ENCODE data around the gene FERMT1. TPM values are rescaled to one million over a fixed set of nuclear protein-coding genes. Genes with fewer than 3 reads are reported as not detected.

Gene FERMT1
- total and polyA plus RNA-seq, 2 of the 4 experiments (the other 2 are of a cell fraction) = 1.8 to 2.3 TPM

GRCh38 chr20:6083926-6084325 is 38.9 kb downstream of the FERMT1 start:
- H3K4me2 ChIP-seq (ENCODE audit: low read depth, low read length) = no peak overlapping the region
- no peak overlapping the region for H3K56ac ChIP-seq (ENCODE audit: extremely low read depth, insufficient read depth, low read length)
- CTCF ChIA-PET = interaction anchor here (0.6 kb wide), 1 partner anchor 67 kb away, joined by 3 read pairs; no protein-coding TSS in a partner anchor
- H4K20me1 ChIP-seq (ENCODE audit: insufficient read depth, low read length) = no peaks in the 10 kb centered on the region
- DNase-seq (no peak), ATAC-seq (ENCODE audit: low read depth) (no peak)
- intact Hi-C loops (cut with micrococcal nuclease) = no loop called here
- H3K79me1 ChIP-seq (ENCODE audit: low read depth in 1 of 2, low read length in 2 of 2) = no peaks in the 10 kb centered on the region
- TF ChIP-seq RCOR1 (IDR thresholded peaks at IDR 0.05; ENCODE audit: insufficient replicate concordance, low read length) (no peak), FOS (IDR thresholded peaks at IDR 0.05; ENCODE audit: low read depth, low read length) (no peak)
- dilution Hi-C loops (cut with HindIII; ENCODE audit: low sequenced_read_pairs, unreplicated experiment) = no loop called here
- POLR2A ChIA-PET (ENCODE audit: unreplicated experiment) = interaction anchor here (0.5 kb wide), 1 partner anchor 9 kb away, joined by 3 read pairs; no protein-coding TSS in a partner anchor
- no peak overlapping the region for H4K91ac ChIP-seq (ENCODE audit: insufficient read depth, low read depth, low read length)
- no peak overlapping the region for H3K9ac ChIP-seq (ENCODE audit: low read depth, low read length)
- H3K4ac ChIP-seq (ENCODE audit: low read depth, low read length) = no peak overlapping the region
- no peak overlapping the region for H2BK20ac ChIP-seq (ENCODE audit: low read depth, low read length)
- no peak overlapping the region for H2BK120ac ChIP-seq (ENCODE audit: low read depth, low read length)
- no peak overlapping the region for H2AFZ ChIP-seq (replicated peaks; ENCODE audit: low read length, poor library complexity)
- no peaks in the 10 kb centered on the region for H3K9me1 ChIP-seq (ENCODE audit: insufficient read depth, low read length)
- H3K18ac ChIP-seq (ENCODE audit: low read depth, low read length) = no peak overlapping the region
- H2BK5ac ChIP-seq (ENCODE audit: low read depth, low read length, poor library complexity, severe bottlenecking) = no peak overlapping the region
- no peak overlapping the region for H3K4me3 ChIP-seq (ENCODE audit: insufficient read depth, low read depth, low read length)
- no peak overlapping the region for H4K8ac ChIP-seq (ENCODE audit: low read depth in 2 of 2, low read length in 2 of 2)
- no peak overlapping the region for H3K27ac ChIP-seq (ENCODE audit: insufficient read depth, low read length)
- BruUV-seq (replicated peaks) = no TSS peak
- H2AK5ac ChIP-seq (ENCODE audit: low read depth, low read length) = no peak overlapping the region
- H3K9me3 ChIP-seq (ENCODE audit: control insufficient read depth, insufficient read depth, low read length) = no peaks in the 10 kb centered on the region
- no peak overlapping the region for H4K5ac ChIP-seq (ENCODE audit: low read depth, low read length)
- in situ Hi-C loops (cut with MboI; ENCODE audit: low sequenced_read_pairs) = loop anchor here (5.0 kb wide), 1 partner anchor 557 kb away; no protein-coding TSS in a partner anchor
- H3K14ac ChIP-seq (replicated peaks; ENCODE audit: low read depth, low read length) = no peak overlapping the region
- no peak overlapping the region for H2AK9ac ChIP-seq (replicated peaks; ENCODE audit: low read depth, low read length, poor library complexity)
- H3K36me3 ChIP-seq (ENCODE audit: control insufficient read depth, insufficient read depth, low read length) = no peaks in the 10 kb centered on the region
- H3K4me1 ChIP-seq (ENCODE audit: control insufficient read depth, insufficient read depth, low read length) = no peaks in the 10 kb centered on the region
- H3K27me3 ChIP-seq (ENCODE audit: control insufficient read depth, insufficient read depth, low read length) = no peaks in the 10 kb centered on the region
- WGBS, 2 experiments (ENCODE audit: extremely low coverage in 2 of 2, insufficient read length in 1 of 2) = 96% methylated on average over 7 of the region's 9 CpGs; no CpG with 5 or more reads in 1 of the 2 experiments
- no peak overlapping the region for H3K23ac ChIP-seq (ENCODE audit: low read depth, low read length)
- H2BK15ac ChIP-seq (ENCODE audit: low read depth, low read length) = no peak overlapping the region
